Subcutaneous abdominal adipose tissue (tissue), 5 donors: ENCODE data around the gene MAN2C1.
"Not testable (repeated sequence)": the region's sequence is repeated elsewhere in the genome, so short reads cannot be mapped to it uniquely, and the experiment has no call there.

Source experiments
- H3K27ac ChIP-seq: one replicate; pipeline ENCODE4 v1.7.0; 2013; ENCODE audit warnings: low read depth, mild to moderate bottlenecking, inconsistent platforms, low read length, moderate library complexity
- H3K27me3 ChIP-seq, 5 donors: one replicate each; pipeline ENCODE4 v1.7.0; 2013; ENCODE audit warnings: low read length in 5 of 5, inconsistent platforms in 1 of 5; ENCODE audit not compliant: control insufficient read depth in 5 of 5, insufficient read depth in 4 of 5
- H3K36me3 ChIP-seq, 5 donors: one replicate each; pipeline ENCODE4 v1.7.0; 2013; ENCODE audit warnings: low read length in 5 of 5; ENCODE audit not compliant: control insufficient read depth in 5 of 5, insufficient read depth in 5 of 5
- H3K4me1 ChIP-seq, 5 donors: one replicate each; pipeline ENCODE4 v1.7.0; 2013; ENCODE audit warnings: low read length in 5 of 5, mild to moderate bottlenecking in 3 of 5, moderate library complexity in 1 of 5; ENCODE audit not compliant: control insufficient read depth in 5 of 5, insufficient read depth in 5 of 5
- H3K4me3 ChIP-seq, 5 donors: one replicate each; pipeline ENCODE4 v1.7.0; 2013; ENCODE audit warnings: low read length in 5 of 5, low read depth in 1 of 5
- H3K9ac ChIP-seq, 5 donors: one replicate each; pipeline ENCODE4 v1.7.0; 2013; ENCODE audit warnings: low read length in 5 of 5, mild to moderate bottlenecking in 4 of 5, moderate library complexity in 3 of 5
- H3K9me3 ChIP-seq, 5 donors: one replicate each; pipeline ENCODE4 v1.7.0; 2013; ENCODE audit warnings: low read length in 5 of 5; ENCODE audit not compliant: control insufficient read depth in 5 of 5
- donor health status: healthy.
- donor health status: healthy.
- donor health status: healthy.
- donor health status: healthy.
- donor health status: healthy.

MAN2C1 gene

DNA sequence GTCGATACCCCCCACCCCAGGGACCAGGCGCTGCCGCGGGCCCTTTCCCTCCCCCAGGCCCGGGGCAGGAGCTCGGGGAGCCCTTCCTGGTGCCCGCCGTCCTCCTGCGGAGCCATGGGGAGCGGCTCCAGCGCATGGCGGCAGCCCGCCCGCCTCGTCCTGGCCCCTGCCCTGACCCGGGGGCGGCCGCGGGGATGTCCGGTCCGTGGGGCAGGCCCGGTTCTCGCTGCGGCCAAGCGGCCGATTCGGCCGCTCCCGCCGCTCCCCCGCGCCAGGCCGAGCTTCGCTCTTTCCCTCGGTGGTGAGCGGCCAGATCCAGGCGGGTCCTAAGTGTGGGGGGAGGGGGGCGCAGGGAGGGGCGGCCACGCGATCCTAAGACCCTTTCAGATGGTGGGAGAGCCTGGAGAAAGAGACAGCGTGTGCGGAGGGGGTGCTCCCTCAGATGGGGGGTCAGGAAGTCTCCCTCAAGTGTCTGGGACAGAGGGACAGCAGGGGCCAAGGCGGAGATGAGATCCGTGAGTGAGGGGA lies 20.3 kb downstream of the MAN2C1 start:
- H3K9me3 ChIP-seq = no peaks in the 10 kb centered on the region
- no peak overlapping the region for H3K27ac ChIP-seq
- peaks cover 0 to 4% (median 0%) of the 10 kb centered on the region in 5 donors for H3K36me3 ChIP-seq
- H3K27me3 ChIP-seq = no peaks in the 10 kb centered on the region
- H3K9ac ChIP-seq = peak overlapping the region in 4 of 5 donors; percentile 80 to 86 (median 83)
- H3K4me3 ChIP-seq = peak overlapping the region; percentile 79 to 98 (median 91)
- H3K4me1 ChIP-seq = peaks cover 1 to 45% (median 37%) of the 10 kb centered on the region in 5 donors

DNA sequence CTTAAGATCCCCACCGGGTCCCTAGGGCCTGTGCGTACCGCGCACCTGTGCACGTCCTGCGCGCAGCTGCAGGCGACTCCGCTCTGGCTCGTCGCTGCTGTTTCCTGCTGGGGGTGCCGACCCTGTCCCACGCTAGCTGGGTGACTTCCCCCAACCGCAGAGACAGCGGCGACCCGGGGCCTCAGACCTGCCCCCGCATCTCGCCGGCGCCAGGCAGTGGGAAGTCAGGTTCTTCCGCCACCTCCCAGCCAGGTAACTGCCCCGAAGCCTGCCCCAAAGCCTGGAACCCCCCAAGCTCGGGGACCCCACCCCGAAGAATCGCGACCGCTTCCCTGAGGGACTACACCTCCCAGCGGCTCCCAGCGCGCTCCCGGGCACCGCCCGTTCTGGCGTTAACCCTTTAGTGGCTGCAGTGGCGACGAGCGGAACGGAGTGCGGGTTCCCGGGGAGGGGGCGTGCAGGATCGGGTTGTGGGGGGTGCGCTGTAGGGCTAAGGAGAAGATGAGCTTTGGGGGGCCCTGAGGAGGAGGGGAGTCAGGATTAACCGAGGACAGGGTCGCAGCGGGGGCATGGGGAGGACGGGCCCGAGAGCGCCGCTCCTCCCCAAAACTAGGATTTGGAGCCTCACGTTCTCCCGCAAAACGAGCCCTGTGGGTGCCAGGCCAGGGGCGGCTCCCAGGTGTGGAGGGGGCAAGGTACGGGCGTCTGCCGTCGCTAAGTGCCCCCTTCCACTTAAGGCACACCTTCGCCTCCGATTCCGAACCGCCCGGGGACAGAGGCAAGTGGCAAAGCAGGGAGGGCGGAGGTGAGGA lies 21.0 kb downstream of the MAN2C1 start:
- peaks cover 0 to 4% (median 0%) of the 10 kb centered on the region in 5 donors for H3K36me3 ChIP-seq
- H3K9ac ChIP-seq = peak overlapping the region; percentile 80 to 86 (median 81)
- H3K4me1 ChIP-seq = peaks cover 1 to 45% (median 37%) of the 10 kb centered on the region in 5 donors
- H3K9me3 ChIP-seq = no peaks in the 10 kb centered on the region
- H3K27me3 ChIP-seq = no peaks in the 10 kb centered on the region
- H3K27ac ChIP-seq = peak overlapping the region; percentile 57
- peak overlapping the region; percentile 86 to 98 (median 91) for H3K4me3 ChIP-seq

DNA sequence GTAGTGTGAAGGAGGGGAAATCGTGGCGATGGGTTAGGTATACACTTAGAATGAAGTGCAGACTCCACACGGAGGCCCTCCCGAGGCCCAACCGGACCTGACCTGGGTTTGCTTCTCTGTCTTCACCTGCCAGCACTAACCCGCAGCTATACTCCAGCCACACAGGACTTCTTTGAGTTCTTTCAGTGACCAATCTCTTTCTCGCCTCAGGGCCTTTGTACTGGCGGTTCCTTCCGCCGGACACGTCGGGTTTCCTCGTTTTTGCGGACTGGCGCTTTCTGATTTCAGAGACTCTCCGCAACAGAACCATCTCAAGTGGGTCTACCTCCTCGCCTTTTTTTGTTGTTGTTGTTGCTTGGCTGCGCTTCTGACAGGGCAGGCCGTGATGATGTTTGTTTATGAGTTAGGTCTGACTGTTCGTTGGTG lies 21.6 kb downstream of the MAN2C1 start, which contains the start of gene NEIL1:
TSS of gene NEIL1 (plus strand) at position 244 of the 426 bp plus-strand sequence. CDS start 1,867 bp downstream, outside the sequence.
- Histone ChIP-seq H3K27me3 (no peaks in the 10 kb centered on the region), H3K9ac (peak within 1 kb of the TSS; percentile 80 to 86 (median 81)), H3K27ac (peak within 1 kb of the TSS; percentile 57), H3K9me3 (no peaks in the 10 kb centered on the region), H3K4me3 (peak within 1 kb of the TSS; percentile 86 to 98 (median 91)), H3K36me3 (peaks cover 0 to under 1% (median 0%) of the 10 kb centered on the region in 5 donors), H3K4me1 (peaks cover 1 to 45% (median 37%) of the 10 kb centered on the region in 5 donors)

DNA sequence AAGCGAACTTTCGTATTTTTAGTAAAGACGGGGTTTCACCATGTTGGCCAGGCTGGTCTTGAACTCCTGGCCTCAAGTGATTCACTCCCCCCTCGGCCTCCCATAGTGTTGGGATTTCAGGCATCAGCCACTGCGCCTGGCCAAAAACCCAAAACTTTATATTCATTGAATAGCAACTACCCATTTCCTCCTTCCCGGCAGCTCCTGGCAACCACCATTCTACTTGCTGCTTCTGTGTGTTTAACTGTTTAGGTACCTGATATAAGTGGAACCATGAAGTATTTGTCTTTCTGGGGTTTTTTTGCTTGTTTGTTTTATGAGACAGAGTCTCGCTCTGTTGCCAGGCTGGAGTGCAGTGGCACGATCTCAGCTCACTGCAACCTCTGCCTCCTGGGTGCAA lies 24.5 kb downstream of the MAN2C1 start:
- peaks cover 0 to 22% (median 16%) of the 10 kb centered on the region in 5 donors for H3K36me3 ChIP-seq
- H3K4me1 ChIP-seq = peaks cover 1 to 28% (median 24%) of the 10 kb centered on the region in 5 donors
- H3K9me3 ChIP-seq, H3K9ac ChIP-seq, H3K27me3 ChIP-seq, H3K27ac ChIP-seq, H3K4me3 ChIP-seq: not testable (repeated sequence)

DNA sequence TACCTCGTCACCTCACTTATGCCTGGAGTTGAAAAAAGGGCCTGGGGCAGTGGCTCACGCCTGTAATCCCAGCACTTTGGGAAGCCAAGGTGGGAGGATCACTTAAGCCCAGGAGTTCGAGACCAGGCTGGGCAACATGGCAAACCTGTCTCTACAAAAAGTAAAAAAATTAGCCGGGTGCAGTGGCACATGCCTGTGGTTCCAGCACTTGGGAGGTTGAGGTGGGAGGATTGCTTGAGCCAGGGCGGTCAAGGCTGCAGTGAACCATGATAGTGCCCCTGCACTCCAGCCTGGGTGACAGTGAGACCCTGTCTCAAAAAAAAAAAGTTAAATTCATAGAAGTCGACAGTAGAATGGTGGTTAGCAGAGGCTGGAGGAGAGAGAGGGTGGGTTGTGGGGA lies 26.2 kb downstream of the MAN2C1 start:
- no peak overlapping the region for H3K9ac ChIP-seq
- no peaks in the 10 kb centered on the region for H3K27me3 ChIP-seq
- H3K9me3 ChIP-seq = no peaks in the 10 kb centered on the region
- no peak overlapping the region for H3K27ac ChIP-seq
- peaks cover 0 to 13% (median 8%) of the 10 kb centered on the region in 5 donors for H3K4me1 ChIP-seq
- no peak overlapping the region for H3K4me3 ChIP-seq
- peaks cover 0 to 29% (median 19%) of the 10 kb centered on the region in 5 donors for H3K36me3 ChIP-seq

- Histone ChIP-seq H3K36me3 (peaks cover 0 to 29% (median 19%) of the 10 kb centered on the region in 5 donors), H3K27me3 (no peaks in the 10 kb centered on the region), H3K4me1 (peaks cover 6 to 23% (median 16%) of the 10 kb centered on the region in 5 donors), H3K27ac (no peak overlapping the region), H3K4me3 (no peak overlapping the region), H3K9ac (no peak overlapping the region), H3K9me3 (no peaks in the 10 kb centered on the region)
Observed at GRCh38 chr15:75339531-75340240, 28.7 kb downstream of the MAN2C1 start.

- Histone ChIP-seq H3K4me1 (peaks cover 6 to 21% (median 13%) of the 10 kb centered on the region in 5 donors), H3K9ac (no peak overlapping the region), H3K9me3 (no peaks in the 10 kb centered on the region), H3K4me3 (no peak overlapping the region), H3K36me3 (peaks cover 0 to 29% (median 19%) of the 10 kb centered on the region in 5 donors), H3K27me3 (no peaks in the 10 kb centered on the region), H3K27ac (no peak overlapping the region)
Observed at GRCh38 chr15:75338661-75339240, 29.7 kb downstream of the MAN2C1 start.

- Histone ChIP-seq H3K27me3 (no peaks in the 10 kb centered on the region), H3K27ac (peak within 1 kb of the TSS; percentile 62), H3K9me3 (no peaks in the 10 kb centered on the region), H3K4me1 (peaks cover 6 to 18% (median 13%) of the 10 kb centered on the region in 5 donors), H3K36me3 (peaks cover 0 to 22% (median 16%) of the 10 kb centered on the region in 5 donors), H3K4me3 (peak within 1 kb of the TSS; percentile 58 to 86 (median 77)), H3K9ac (peak within 1 kb of the TSS; percentile 63 to 84 (median 76))
Observed at GRCh38 chr15:75335705-75336355, 32.6 kb downstream of the MAN2C1 start, which contains the start of gene COMMD4. TSS of gene COMMD4 (plus strand) at chr15:75336063. CDS start at chr15:75336090, 27 bp downstream.

DNA sequence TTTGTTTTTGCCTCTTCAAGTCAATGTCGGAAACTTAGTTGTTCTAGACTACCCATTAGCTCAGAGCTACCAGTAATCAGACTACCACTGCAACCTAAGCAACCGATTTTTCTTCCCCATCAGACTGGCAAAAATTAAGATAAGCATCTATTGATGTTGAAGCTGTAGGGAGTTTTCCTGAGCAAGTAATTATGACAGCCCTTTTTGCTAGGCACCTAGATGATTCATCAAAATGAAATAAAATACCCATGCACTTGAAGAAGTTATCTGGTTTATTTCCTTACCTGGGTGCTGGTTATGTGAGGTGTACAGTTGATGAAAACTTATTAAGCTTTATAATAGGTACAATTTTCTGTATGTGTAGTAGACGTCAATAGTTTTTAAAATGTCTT lies 33.1 kb downstream of the MAN2C1 start:
- peaks cover 6 to 18% (median 13%) of the 10 kb centered on the region in 5 donors for H3K4me1 ChIP-seq
- peak overlapping the region; percentile 58 to 81 (median 74) for H3K4me3 ChIP-seq
- H3K27me3 ChIP-seq = no peaks in the 10 kb centered on the region
- peak overlapping the region in 3 of 5 donors; percentile 21 to 84 (median 81) for H3K9ac ChIP-seq
- no peaks in the 10 kb centered on the region for H3K9me3 ChIP-seq
- peak overlapping the region; percentile 62 for H3K27ac ChIP-seq
- peaks cover 0 to 20% (median 16%) of the 10 kb centered on the region in 5 donors for H3K36me3 ChIP-seq
